Aorta (tissue), 5 donors: ENCODE data around the gene TRIM69. TPM values are rescaled to one million over a fixed set of nuclear protein-coding genes. Genes with fewer than 3 reads are reported as not detected.
"Not testable (repeated sequence)": the region's sequence is repeated elsewhere in the genome, so short reads cannot be mapped to it uniquely, and the experiment has no call there.

Experiments
- ATAC-seq: fragments of 200-7000 bp; cut with Tn5 transposase; one replicate; pipeline ENCODE4 v1.9.1; 2022; ENCODE audit warnings: moderate library complexity; ENCODE audit not compliant: low FRiP score
- DNase-seq, 2 donors: peaks; one replicate each; pipeline ENCODE4 v3.0.0-alpha.2; 2020
- H3K27ac ChIP-seq, 2 donors: one replicate each; pipeline ENCODE4 v1.5.1; 2013; ENCODE audit warnings: low read length in 2 of 2, mild to moderate bottlenecking in 2 of 2, moderate library complexity in 2 of 2, control low read depth in 1 of 2, inconsistent platforms in 1 of 2, low read depth in 1 of 2
- H3K27me3 ChIP-seq, 2 donors: one replicate each; pipeline ENCODE4 v1.6.1; 2013; ENCODE audit warnings: control low read depth in 1 of 2, low read length in 1 of 2, mild to moderate bottlenecking in 1 of 2, moderate library complexity in 1 of 2; ENCODE audit not compliant: insufficient read depth in 2 of 2, control insufficient read depth in 1 of 2
- H3K36me3 ChIP-seq, 2 donors: one replicate each; pipeline ENCODE4 v1.6.1; 2013; ENCODE audit warnings: control low read depth in 1 of 2, low read length in 1 of 2, mild to moderate bottlenecking in 1 of 2; ENCODE audit not compliant: insufficient read depth in 2 of 2, control insufficient read depth in 1 of 2
- H3K4me1 ChIP-seq, 2 donors: one replicate each; pipeline ENCODE4 v1.6.1; 2013; ENCODE audit warnings: low read length in 2 of 2, control low read depth in 1 of 2, mild to moderate bottlenecking in 1 of 2, moderate library complexity in 1 of 2; ENCODE audit not compliant: insufficient read depth in 2 of 2, control insufficient read depth in 1 of 2
- H3K4me3 ChIP-seq, 2 donors: one replicate each; pipeline ENCODE4 v1.5.1; 2013; ENCODE audit warnings: low read length in 2 of 2, control low read depth in 1 of 2, mild to moderate bottlenecking in 1 of 2
- H3K9me3 ChIP-seq: one replicate; pipeline ENCODE4 v1.6.1; 2013; ENCODE audit warnings: mild to moderate bottlenecking, low read length; ENCODE audit not compliant: control insufficient read depth
- WGBS, 2 donors: extraction: QIAGEN DNeasy Blood & Tissue Kit; methylation state at CpG; one replicate each; pipeline ENCODE4 v1.1.7; 2013; 5-methylcytosine and 5-hydroxymethylcytosine counted together
- intact Hi-C, 2 donors: fragments of 100-400 bp; cut with DNase I; formaldehyde crosslinking; loops; one replicate each; pipeline versions ENCODE4 v1.14.2 to v1.15.0; 2022
- polyA plus RNA-seq, 2 donors: library from polyadenylated mRNA; stranded (reverse); fragments of 200-250 nt; gene quantifications; one replicate each; pipeline ENCODE4 v1.2.3, GENCODE V29; 2013
- total RNA-seq, 2 donors: library from RNA; stranded (reverse); fragmentation: NEBNext Ultra II Directional; extraction: Animal tissue kit (Norgen Biotek cat#: 25700); gene quantifications; one replicate each; pipeline ENCODE4 v1.2.1, GENCODE V29; 2021
- donor health status: healthy with polysubstance abuse.
- donor health status: Bipolar disorder and iron deficiency.
- donor health status: DM: no; HTN: no; CAD: no.
- donor health status: DM: no; HTN: no; CAD: no.
- donor health status: DM: yes; HTN: yes; CAD: no.

Gene TRIM69
- total and polyA plus RNA-seq, 4 donors, result 15.0 to 28.6 (median 15.8) TPM

- intact Hi-C loops, result not testable (repeated sequence)
Measured at GRCh38 chr15:44720000-44720435, 16.3 kb upstream of the TRIM69 start.

GRCh38 chr15:44720460-44721176, 15.7 kb upstream of the TRIM69 start:
- intact Hi-C loops, result no loop called here
- H3K4me1 ChIP-seq, result no peaks in the 10 kb centered on the region
- no peak overlapping the region for H3K4me3 ChIP-seq
- H3K9me3 ChIP-seq, result no peaks in the 10 kb centered on the region
- H3K27me3 ChIP-seq, result no peaks in the 10 kb centered on the region
- H3K36me3 ChIP-seq, result peaks cover 0 to 7% of the 10 kb centered on the region in 2 donors
- 90 to 91% methylated on average over 4 of the region's 4 CpGs for WGBS, 2 donors
- ATAC-seq (no peak), DNase-seq (no peak)
- no peak overlapping the region for H3K27ac ChIP-seq

More at GRCh38 chr15:44720000-44720435, 16.3 kb upstream of the TRIM69 start:
- not testable (repeated sequence) for DNase-seq, H3K9me3 ChIP-seq, H3K27ac ChIP-seq, H3K36me3 ChIP-seq, H3K4me3 ChIP-seq, H3K4me1 ChIP-seq, H3K27me3 ChIP-seq
- ATAC-seq, result peak; percentile 42
- 93% methylated on average over 8 of the region's 8 CpGs for WGBS, 2 donors

- no peaks in the 10 kb centered on the region for H3K27me3 ChIP-seq
- 55 to 74% methylated on average over 2 of the region's 2 CpGs for WGBS, 2 donors
- no peaks in the 10 kb centered on the region for H3K9me3 ChIP-seq
- H3K36me3 ChIP-seq, result peaks cover 0 to under 1% of the 10 kb centered on the region in 2 donors
- intact Hi-C loops, result no loop called here
- DNase-seq, result no peak
- H3K4me1 ChIP-seq, result no peaks in the 10 kb centered on the region
- H3K4me3 ChIP-seq, result no peak overlapping the region
- H3K27ac ChIP-seq, result no peak overlapping the region
- ATAC-seq, result no peak
Measured at GRCh38 chr15:44722011-44722410, 14.3 kb upstream of the TRIM69 start.

- ATAC-seq (no peak), DNase-seq (no peak)
- H3K9me3 ChIP-seq, result no peaks in the 10 kb centered on the region
- 83 to 86% methylated on average over 7 of the region's 7 CpGs for WGBS, 2 donors
- no peaks in the 10 kb centered on the region for H3K36me3 ChIP-seq
- intact Hi-C loops, result loop anchor here (5.0 kb wide), 2 partner anchors 189 to 439 kb away; partner anchors contain the start of genes EIF3J (in 1 of the 2) and GOLM2 (in 1 of the 2)
- peaks cover 0 to 1% of the 10 kb centered on the region in 2 donors for H3K4me1 ChIP-seq
- no peak overlapping the region for H3K4me3 ChIP-seq
- no peaks in the 10 kb centered on the region for H3K27me3 ChIP-seq
- H3K27ac ChIP-seq, result peak overlapping the region in 1 of 2 donors; percentile 23
Measured at GRCh38 chr15:44726136-44726535, 10.2 kb upstream of the TRIM69 start.

GRCh38 chr15:44726568-44727484, 9.5 kb upstream of the TRIM69 start:
- no peaks in the 10 kb centered on the region for H3K36me3 ChIP-seq
- no peak overlapping the region for H3K4me3 ChIP-seq
- no peaks in the 10 kb centered on the region for H3K27me3 ChIP-seq
- H3K27ac ChIP-seq, result no peak overlapping the region
- no peak for DNase-seq
- ATAC-seq, result peak; percentile 35
- peaks cover 0 to 1% of the 10 kb centered on the region in 2 donors for H3K4me1 ChIP-seq
- WGBS, 2 donors, result 53 to 56% methylated on average over 5 of the region's 5 CpGs
- intact Hi-C loops, result loop anchor here (5.0 kb wide), 2 partner anchors 190 to 440 kb away; partner anchors contain the start of genes EIF3J (in 1 of the 2) and GOLM2 (in 1 of the 2)
- no peaks in the 10 kb centered on the region for H3K9me3 ChIP-seq

GRCh38 chr15:44727485-44728231, 8.7 kb upstream of the TRIM69 start:
- Histone ChIP-seq H3K9me3 (no peaks in the 10 kb centered on the region), H3K36me3 (no peaks in the 10 kb centered on the region), H3K27me3 (no peaks in the 10 kb centered on the region), H3K4me3 (no peak overlapping the region), H3K27ac (peak overlapping the region in 1 of 2 donors; percentile 68), H3K4me1 (peaks cover 0 to 1% of the 10 kb centered on the region in 2 donors)
- DNase-seq, result no peak
- WGBS, 2 donors, result 90 to 91% methylated on average over 6 of the region's 6 CpGs
- intact Hi-C loops, result loop anchor here (2.0 to 5.0 kb wide), 4 partner anchors 17 to 440 kb away; partner anchors contain the start of genes B2M (in 1 of the 2), EIF3J (in 1 of the 2), GOLM2 (in 1 of the 2) and PATL2 (in 1 of the 2)
- no peak for ATAC-seq

GRCh38 chr15:44728232-44728575, 8.1 kb upstream of the TRIM69 start:
- peak overlapping the region; percentile 37 to 83 for H3K27ac ChIP-seq
- DNase-seq, H3K4me1 ChIP-seq, H3K27me3 ChIP-seq, H3K9me3 ChIP-seq, ATAC-seq, H3K4me3 ChIP-seq, H3K36me3 ChIP-seq: not testable (repeated sequence)
- 61 to 67% methylated on average over 5 of the region's 5 CpGs for WGBS, 2 donors
- intact Hi-C loops, result loop anchor here (2.0 to 5.0 kb wide), 4 partner anchors 17 to 441 kb away; partner anchors contain the start of genes B2M (in 1 of the 2), EIF3J (in 1 of the 2), GOLM2 (in 1 of the 2) and PATL2 (in 1 of the 2)
